BJ (cell line): Measurements from ENCODE around the gene CGAS. TPM values are rescaled to one million over a fixed set of nuclear protein-coding genes. Genes with fewer than 3 reads are reported as not detected.
A peak's percentile ranks its signal among the peaks of the same experiment; 100 is the strongest.
"Not testable (repeated sequence)": the region's sequence is repeated elsewhere in the genome, so short reads cannot be mapped to it uniquely, and the experiment has no call there.

Experiments used
- CTCF ChIA-PET: fragments of 350-600 bp; formaldehyde crosslinking; extraction: SDS; loops from one replicate; lab custom pipeline; 2021; ENCODE audit warnings: antibody characterized with exemption, inconsistent platforms; lab: Yijun Ruan, JAX
- POLR2A ChIA-PET: fragments of 300-600 bp; sonication (Branson Sonifier 250); formaldehyde crosslinking; extraction: SDS; loops from one replicate; lab custom pipeline; 2021; ENCODE audit warnings: antibody characterized with exemption; lab: Charles Lee
- DNase-seq: peaks from one replicate; pipeline ENCODE4 v3.0.0-alpha.2; 2011; ENCODE audit warnings: low read depth
- H3K27me3 ChIP-seq: 2 replicates; pipeline ENCODE4 v1.6.0; 2011; ENCODE audit warnings: low read length; ENCODE audit not compliant: control insufficient read depth, insufficient read depth
- H3K36me3 ChIP-seq: 2 replicates; pipeline ENCODE4 v1.5.1; 2011; ENCODE audit warnings: low read length; ENCODE audit not compliant: control insufficient read depth, insufficient read depth
- H3K4me3 ChIP-seq: 2 replicates; pipeline ENCODE4 v1.5.1; 2011; ENCODE audit warnings: low read depth, mild to moderate bottlenecking, control low read depth, low read length
- CTCF ChIP-seq: IDR thresholded peaks from 2 replicates; pipeline ENCODE4 v1.5.1; 2011; ENCODE audit warnings: low read depth, mild to moderate bottlenecking, control low read depth, inconsistent platforms, low read length, moderate library complexity; ENCODE audit not compliant: insufficient read depth
- polyA plus RNA-seq: library from polyadenylated mRNA; depleted of rRNA; stranded (reverse); fragments of >200 nt; gene quantifications from 2 replicates; pipeline ENCODE4 v1.2.3, GENCODE V29; 2011

CGAS gene
- polyA plus RNA-seq, 1 experiment, result 1.5 TPM

GRCh38 chr6:73460056-73460455 lies 8.0 kb upstream of the CGAS start:
- no peak for DNase-seq
- TF ChIP-seq CTCF, result no peak
- no peaks in the 10 kb centered on the region for H3K27me3 ChIP-seq
- H3K36me3 ChIP-seq, result no peaks in the 10 kb centered on the region
- ChIA-PET CTCF (no interaction called here), POLR2A (no interaction called here)
- no peak overlapping the region for H3K4me3 ChIP-seq

- H3K27me3 ChIP-seq, CTCF ChIA-PET, H3K36me3 ChIP-seq, DNase-seq, H3K4me3 ChIP-seq, POLR2A ChIA-PET: not testable (repeated sequence)
Measured at GRCh38 chr6:73459474-73459873, 7.4 kb upstream of the CGAS start.

GRCh38 chr6:73455865-73456629 lies 4.0 kb upstream of the CGAS start:
- H3K4me3 ChIP-seq, result no peak overlapping the region
- no peak for DNase-seq
- H3K27me3 ChIP-seq, result no peaks in the 10 kb centered on the region
- TF ChIP-seq CTCF, result no peak
- ChIA-PET POLR2A (no interaction called here), CTCF (interaction anchor here (0.6 kb wide), 1 partner anchor 49 kb away, joined by 3 read pairs; no protein-coding TSS in a partner anchor)
- H3K36me3 ChIP-seq, result no peaks in the 10 kb centered on the region

GRCh38 chr6:73451223-73452106 lies 632 bp downstream of the CGAS start:
- ChIA-PET CTCF (interaction anchor here (0.6 to 1.7 kb wide), 2 partner anchors 47 to 63 kb away, joined by 4 read pairs; no protein-coding TSS in a partner anchor), POLR2A (interaction anchor here (0.6 to 1.3 kb wide), 3 partner anchors 10 to 53 kb away, joined by 3 to 5 read pairs (median 4); partner anchors contain the start of gene MTO1)
- no peak for DNase-seq
- Histone ChIP-seq H3K4me3 (peak overlapping the region; percentile 64), H3K27me3 (no peaks in the 10 kb centered on the region), H3K36me3 (no peaks in the 10 kb centered on the region)
- TF ChIP-seq CTCF, result no peak

GRCh38 chr6:73443555-73443954 lies 8.5 kb downstream of the CGAS start:
- no peak overlapping the region for H3K4me3 ChIP-seq
- no peaks in the 10 kb centered on the region for H3K27me3 ChIP-seq
- ChIA-PET CTCF (no interaction called here), POLR2A (interaction anchor here (0.5 to 0.6 kb wide), 2 partner anchors 17 to 210 kb away, joined by 4 to 6 read pairs; partner anchors contain the start of gene SLC17A5)
- no peak for DNase-seq
- no peak for TF ChIP-seq CTCF
- peaks cover 4% of the 10 kb centered on the region for H3K36me3 ChIP-seq
